HG03432 (cell line): Measurements from ENCODE around the gene TAF9.
"Not testable (repeated sequence)": the region's sequence is repeated elsewhere in the genome, so short reads cannot be mapped to it uniquely, and the experiment has no call there.

Experiments used
- ATAC-seq: cut with Tn5 transposase; IDR thresholded peaks from one replicate; pipeline ENCODE4 v1.9.1; 2021; ENCODE audit warnings: mild to moderate bottlenecking, moderate library complexity; ENCODE audit not compliant: unreplicated experiment

The TAF9 gene

DNA sequence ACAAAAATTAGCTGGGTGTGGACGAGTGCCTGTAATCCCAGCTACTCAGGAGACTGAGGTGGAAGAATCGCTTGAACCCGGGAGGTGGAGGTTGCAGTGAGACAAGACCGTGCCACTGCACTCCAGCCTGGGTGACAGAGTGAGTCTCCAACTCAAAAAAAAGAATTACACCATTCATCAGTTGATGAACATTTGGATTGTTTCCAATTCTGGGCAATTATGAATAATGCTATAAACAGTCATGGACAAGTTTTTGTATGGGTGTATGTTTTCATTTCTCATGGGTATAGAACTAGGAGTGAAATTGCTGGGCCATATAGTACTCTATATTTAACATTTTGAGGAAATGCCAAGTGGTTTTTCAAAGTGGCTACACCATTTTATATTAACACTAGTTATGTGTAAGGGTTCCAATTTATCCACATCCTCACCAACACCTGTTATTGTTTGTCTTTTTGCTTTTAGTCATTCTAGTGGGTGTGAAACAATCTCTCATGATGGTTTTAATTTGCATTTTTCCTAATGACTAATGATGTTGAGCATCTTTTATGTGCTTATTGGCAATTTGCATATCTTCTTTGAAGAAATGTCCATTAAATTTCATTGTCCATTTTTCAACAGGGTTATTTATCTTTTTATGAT lies 27.7 kb downstream of the TAF9 start:
- no peak for ATAC-seq

- ATAC-seq: no peak
Measured at GRCh38 chr5:69335341-69335935, 33.9 kb downstream of the TAF9 start.

DNA sequence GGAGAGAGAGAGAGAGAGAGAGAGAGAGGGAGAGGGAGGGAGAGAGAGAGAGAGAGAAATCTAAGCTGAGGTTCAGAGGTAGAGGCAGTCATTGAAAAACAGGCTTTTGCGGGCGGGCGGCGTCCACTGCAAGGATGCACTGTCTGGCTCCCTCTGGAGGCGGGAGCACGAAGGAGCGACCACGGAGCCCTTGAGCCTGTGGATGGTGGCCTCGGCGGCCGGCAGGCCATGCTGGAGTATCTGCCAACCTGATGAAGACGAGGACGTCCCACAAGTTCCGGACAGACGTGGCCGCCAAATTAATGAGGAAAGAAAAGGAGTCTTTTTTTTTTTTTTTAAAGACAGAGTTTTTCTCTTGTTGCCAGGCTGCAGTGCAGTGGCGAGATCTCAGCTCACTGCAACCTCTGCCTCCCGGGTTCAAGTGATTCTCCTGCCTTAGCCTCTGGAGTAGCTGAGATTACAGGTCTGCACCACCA lies 34.5 kb downstream of the TAF9 start:
- ATAC-seq: no peak

DNA sequence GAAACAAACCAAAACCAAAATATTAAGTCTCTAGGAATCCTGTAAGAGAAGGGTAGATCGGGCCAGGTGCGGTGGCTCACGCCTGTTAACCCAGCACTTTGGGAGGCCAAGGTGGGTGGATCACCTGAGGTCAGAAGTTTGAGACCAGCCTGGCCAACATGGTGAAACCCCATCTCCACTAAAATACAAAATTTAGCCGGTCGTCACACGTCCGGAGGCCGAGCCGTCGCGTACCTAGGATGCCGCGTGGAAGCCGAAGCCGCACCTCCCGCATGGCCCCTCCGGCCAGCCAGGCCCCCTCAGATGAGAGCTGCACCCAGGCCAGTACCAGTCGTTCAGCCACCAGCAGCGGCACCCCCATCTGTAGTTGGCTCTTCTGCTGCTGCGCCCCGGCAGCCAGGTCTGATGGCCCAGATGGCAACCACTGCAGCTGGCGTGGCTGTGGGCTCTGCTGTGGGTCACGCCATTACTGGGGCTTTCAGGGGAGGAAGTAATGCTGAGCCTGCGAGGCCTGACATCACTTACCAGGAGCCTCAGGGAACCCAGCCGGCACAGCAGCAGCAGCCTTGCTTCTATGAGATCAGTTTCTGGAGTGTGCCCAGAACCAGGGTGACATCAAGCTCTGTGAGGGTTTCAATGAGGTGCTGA lies 35.5 kb downstream of the TAF9 start:
- ATAC-seq: not testable (repeated sequence)

DNA sequence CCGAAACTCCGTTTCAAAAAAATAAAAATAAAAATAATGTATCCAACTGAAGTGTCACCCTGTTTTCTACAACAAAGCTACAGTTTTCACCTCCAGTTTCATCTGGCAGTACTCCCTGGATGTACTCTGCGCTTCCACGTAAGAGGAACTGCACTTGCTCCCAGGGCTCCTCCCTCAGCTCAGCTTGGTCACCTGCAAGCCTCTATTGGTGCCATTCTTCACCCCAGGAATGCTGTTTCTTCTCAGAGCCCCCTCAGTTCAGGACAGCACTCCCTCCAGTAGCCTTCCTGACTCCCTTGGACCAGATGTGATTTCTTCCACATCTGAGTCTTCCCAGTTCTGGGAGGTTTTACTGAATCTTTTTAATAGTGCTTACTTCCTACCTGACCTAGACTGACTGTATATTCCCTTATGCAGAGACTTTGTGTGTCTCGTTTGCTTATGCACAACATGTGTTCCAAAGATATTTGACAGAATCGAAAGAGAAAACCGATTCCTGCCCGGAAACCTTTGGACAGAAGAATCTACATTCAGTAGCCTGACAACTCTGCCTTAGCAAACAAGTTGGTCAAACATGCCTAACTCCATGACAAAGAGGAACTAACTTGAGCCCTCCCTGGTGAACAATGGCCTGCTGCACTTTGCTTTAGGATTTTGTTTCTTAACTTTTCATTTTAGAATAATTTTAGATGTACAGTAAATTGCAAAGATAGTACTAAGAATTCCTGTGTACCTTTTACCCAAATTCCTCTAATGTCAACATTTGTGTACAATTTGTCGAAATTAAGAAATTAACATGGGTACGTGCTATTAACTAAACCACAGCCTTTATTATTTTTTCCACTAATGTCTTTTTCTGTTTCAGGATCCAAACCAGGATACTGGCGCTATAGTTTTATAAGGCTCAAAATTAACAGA lies 37.5 kb downstream of the TAF9 start:
- no peak for ATAC-seq

DNA sequence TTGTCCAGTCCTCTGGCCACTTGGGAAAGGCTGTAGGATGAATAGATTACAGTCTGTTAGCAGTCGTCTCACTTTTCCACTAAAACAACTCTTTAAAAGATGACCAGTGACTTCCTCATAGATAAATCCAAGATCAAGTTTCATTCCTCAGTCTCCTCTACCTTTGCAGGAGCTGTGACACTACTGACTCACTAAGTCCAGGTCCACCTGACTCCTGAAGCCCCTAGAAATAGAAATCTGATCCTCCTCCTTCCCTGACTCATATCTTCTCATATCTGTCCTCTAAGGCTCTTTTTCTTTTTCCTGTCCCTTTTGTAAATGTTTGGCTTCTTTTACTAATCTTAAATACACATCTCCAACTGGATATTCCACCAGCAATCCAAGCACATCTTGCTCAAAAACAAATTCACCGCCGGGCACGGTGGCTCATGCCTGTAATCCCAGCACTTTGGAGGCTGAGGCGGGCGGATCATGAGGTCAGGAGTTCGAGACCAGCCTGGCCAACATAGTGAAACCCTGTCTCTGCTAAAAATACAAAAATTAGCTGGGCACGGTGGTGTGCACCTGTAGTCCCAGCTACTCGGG lies 39.3 kb downstream of the TAF9 start:
- no peak for ATAC-seq

DNA sequence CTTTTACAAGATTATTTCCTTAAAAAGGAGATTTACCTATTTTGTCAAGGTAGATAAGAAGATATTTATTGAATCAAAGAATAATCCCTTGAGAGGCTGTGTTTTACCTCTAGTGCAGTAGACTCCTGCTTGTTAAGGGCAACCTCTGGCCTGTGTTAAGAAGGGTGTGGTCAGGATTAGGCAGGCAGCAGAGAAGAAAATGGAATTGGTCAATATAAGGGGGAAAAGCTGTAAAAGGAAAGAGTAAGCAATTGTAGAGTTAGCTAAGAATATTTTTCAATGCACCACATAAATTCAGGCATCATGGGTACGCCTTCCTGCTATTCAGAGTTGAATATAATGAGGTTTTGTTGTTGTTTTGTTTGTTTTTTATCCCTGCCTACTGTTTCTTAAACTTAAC lies 43.0 kb downstream of the TAF9 start:
- ATAC-seq: no peak

DNA sequence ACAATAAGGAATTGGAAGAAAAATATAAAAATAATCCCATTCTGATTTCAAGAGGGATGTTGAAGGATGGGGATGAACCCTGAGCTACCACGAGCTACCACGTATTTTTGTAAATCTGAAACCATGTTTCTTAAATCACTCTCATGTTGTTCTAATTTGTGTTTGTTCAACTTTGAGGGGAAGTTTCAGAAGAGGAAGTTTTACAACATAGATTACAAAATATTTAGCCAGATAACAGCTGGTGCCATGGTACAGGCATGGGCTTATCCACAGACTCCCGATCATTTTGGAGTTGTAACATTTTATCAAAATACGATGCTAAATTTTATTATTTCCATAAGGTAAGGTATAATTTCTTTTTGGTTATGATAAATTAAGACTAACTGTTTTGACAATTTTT lies 51.9 kb downstream of the TAF9 start:
- no peak for ATAC-seq

- ATAC-seq: no peak
Measured at GRCh38 chr5:69315972-69316371, 53.3 kb downstream of the TAF9 start.
